GM12878 (cell line): ENCODE data around the gene RAB44. TPM values are rescaled to one million over a fixed set of nuclear protein-coding genes. Genes with fewer than 3 reads are reported as not detected.

Experiments
- ATAC-seq: fragments of 200-7000 bp; cut with Tn5 transposase; 3 replicates; pipeline ENCODE4 v1.9.1; 2020; ENCODE audit warnings: mild to moderate bottlenecking, moderate library complexity
- BruUV-seq: library from RNA; stranded (reverse); fragments of 400-500 nt; replicated peaks from 2 replicates; lab custom pipeline; 2021; lab: Mats Ljungman, UMichigan
- CTCF ChIA-PET: fragments of 300-600 bp; sonication (Branson Sonifier 250); formaldehyde crosslinking; extraction: SDS; loops from one replicate; lab custom pipeline; 2021; ENCODE audit warnings: inconsistent platforms; lab: Yijun Ruan, JAX
- POLR2A ChIA-PET: fragments of 350-600 bp; formaldehyde crosslinking; extraction: SDS; loops from one replicate; lab custom pipeline; 2021; ENCODE audit warnings: inconsistent platforms; lab: Charles Lee
- RAD21 ChIA-PET: fragments of 300-600 bp; sonication (Branson Sonifier 250); formaldehyde crosslinking; loops from one replicate; lab custom pipeline; 2023; ENCODE audit warnings: antibody characterized with exemption; ENCODE audit not compliant: unreplicated experiment; lab: Charles Lee
- SMC1A ChIA-PET: fragments of 300-600 bp; sonication (Branson Sonifier 250); formaldehyde crosslinking; loops from one replicate; lab custom pipeline; 2023; ENCODE audit not compliant: unreplicated experiment, uncharacterized antibody; lab: Charles Lee
- DNase-seq: peaks from one replicate; pipeline ENCODE4 v3.0.0-alpha.2; 2011; ENCODE audit warnings: low read depth, low spot score
- FAIRE-seq: peaks from 3 replicates; lab custom pipeline; 2011; peaks lifted over from hg19 to GRCh38; lab: Jason Lieb, UNC
- H2AFZ ChIP-seq: 2 replicates; pipeline ENCODE4 v1.6.0; 2011; ENCODE audit warnings: low read depth, low read length, control low read depth; ENCODE audit not compliant: control insufficient read depth
- H3K27ac ChIP-seq: 2 replicates; pipeline ENCODE4 v1.5.1; 2011; ENCODE audit warnings: control low read depth; ENCODE audit not compliant: control insufficient read depth, insufficient read depth
- H3K27me3 ChIP-seq, 2 experiments: replicated peaks in 1 of 2; 2 replicates each; pipeline versions ENCODE4 v1.6.0 to v1.6.1; 2011; ENCODE audit warnings: low read length in 1 of 2; ENCODE audit not compliant: control insufficient read depth in 2 of 2, insufficient read depth in 2 of 2
- H3K36me3 ChIP-seq, 2 experiments: 2 replicates each; pipeline ENCODE4 v1.5.1; 2011; ENCODE audit warnings: low read length in 1 of 2; ENCODE audit not compliant: control insufficient read depth in 2 of 2, insufficient read depth in 2 of 2
- H3K4me1 ChIP-seq: 2 replicates; pipeline ENCODE4 v1.6.1; 2011; ENCODE audit warnings: mild to moderate bottlenecking, low read length, moderate library complexity, mixed read lengths; ENCODE audit not compliant: control insufficient read depth, insufficient read depth
- H3K4me2 ChIP-seq: 2 replicates; pipeline ENCODE4 v1.6.0; 2011; ENCODE audit warnings: control low read depth; ENCODE audit not compliant: control insufficient read depth, insufficient read depth
- H3K4me3 ChIP-seq: fragments of 200-600 bp; sonication (generic); 2 replicates; pipeline ENCODE4 v1.5.1; 2016
- H3K79me2 ChIP-seq: 2 replicates; pipeline ENCODE4 v1.6.0; 2011; ENCODE audit warnings: low read length; ENCODE audit not compliant: control insufficient read depth, insufficient read depth
- H3K9ac ChIP-seq: 2 replicates; pipeline ENCODE4 v1.8.0; 2011; ENCODE audit warnings: low read length, control low read depth, mixed read lengths; ENCODE audit not compliant: control insufficient read depth, insufficient read depth
- H3K9me3 ChIP-seq: replicated peaks from 3 replicates; pipeline ENCODE4 v1.5.1; 2011; ENCODE audit warnings: mild to moderate bottlenecking, low read length; ENCODE audit not compliant: control insufficient read depth, insufficient read depth
- H4K20me1 ChIP-seq: 2 replicates; pipeline ENCODE4 v1.6.0; 2011; ENCODE audit not compliant: control insufficient read depth, insufficient read depth
- MEF2A ChIP-seq: IDR thresholded peaks from 2 replicates; pipeline ENCODE4 v1.6.1; 2011; ENCODE audit warnings: low read depth, mild to moderate bottlenecking, low read length, moderate library complexity; ENCODE audit not compliant: insufficient read depth
- POU2F2 ChIP-seq: IDR thresholded peaks from 3 replicates; pipeline ENCODE4 v1.6.1; 2011; ENCODE audit warnings: low read depth, mild to moderate bottlenecking, low read length, borderline replicate concordance
- RAD51 ChIP-seq: fragments of 450-650 bp; IDR thresholded peaks from 2 replicates; pipeline ENCODE4 v1.6.1; 2016; ENCODE audit warnings: moderate library complexity, mild to moderate bottlenecking, inconsistent platforms
- SRF ChIP-seq, 2 experiments: IDR thresholded peaks; 2 replicates each; pipeline ENCODE4 v1.6.1; 2011; ENCODE audit warnings: low read depth in 2 of 2, low read length in 2 of 2, mild to moderate bottlenecking in 1 of 2, moderate library complexity in 1 of 2
- TCF3 ChIP-seq: IDR thresholded peaks from 2 replicates; pipeline ENCODE4 v1.6.1; 2012; ENCODE audit warnings: low read depth, mild to moderate bottlenecking, low read length, borderline replicate concordance; ENCODE audit not compliant: insufficient read depth
- ZNF274 ChIP-seq: IDR thresholded peaks from one replicate; pipeline ENCODE4 v1.8.0; 2011; ENCODE audit not compliant: insufficient read length, insufficient read depth
- WGBS: methylation state at CpG from one replicate; pipeline ENCODE4 v1.1.6; 2016; ENCODE audit warnings: low lambda C conversion rate; ENCODE audit not compliant: insufficient replicate concordance, insufficient coverage; ENCODE audit errors: missing lambda C conversion rate; 5-methylcytosine and 5-hydroxymethylcytosine counted together
- in situ Hi-C: fragments of 300-500 bp; cut with MboI; formaldehyde crosslinking; loops from 9 replicates; pipeline ENCODE4 v1.14.3; 2018; ENCODE audit warnings: mixed read lengths
- intact Hi-C: fragments of 100-400 bp; cut with micrococcal nuclease; formaldehyde crosslinking; loops from one replicate; pipeline ENCODE4 v1.14.2; 2022; ENCODE audit not compliant: unreplicated experiment
- polyA plus RNA-seq, 11 experiments: library from polyadenylated mRNA; depleted of rRNA in 4 of 11; unstranded in 6 of 11; stranded (reverse) in 5 of 11; fragments of >200 nt; fragmentation: Nextera tagmentation in 4 of 11; fragmentation: Illumina TruSeq in 1 of 11; extraction: Ambion mirVana in 4 of 11; extraction: Trizol in 1 of 11; gene quantifications; 1 replicate in 1 of 11; 2 replicates in 10 of 11; pipeline versions ENCODE4 v1.2.1 to v1.2.3, GENCODE V29; 2011 to 2016; ENCODE audit warnings: inconsistent platforms in 2 of 11, missing spikeins in 2 of 11, low read depth in 1 of 11
- total RNA-seq, 4 experiments: library from RNA; depleted of rRNA in 3 of 4; stranded (reverse); fragments of >200 nt in 3 of 4; fragmentation: Illumina TruSeq in 1 of 4; extraction: Trizol in 1 of 4; gene quantifications; 2 replicates each; pipeline versions ENCODE4 v1.2.1 to v1.2.3, GENCODE V29; 2013 to 2021
- TF ChIP-seq, protein P1 (sequence below): IDR thresholded peaks from 2 replicates; pipeline ENCODE4 v1.6.1; 2012; ENCODE audit warnings: improper control_type of control experiment, low read depth, low read length; ENCODE audit not compliant: insufficient replicate concordance
- TF ChIP-seq, protein P2 (sequence below): fragments of 450-650 bp; IDR thresholded peaks from 2 replicates; pipeline ENCODE4 v1.6.1; 2017; ENCODE audit warnings: mild to moderate bottlenecking
- TF ChIP-seq, protein P3 (sequence below): fragments of 450-650 bp; IDR thresholded peaks from 2 replicates; pipeline ENCODE4 v1.6.1; 2017; ENCODE audit warnings: low read depth, mild to moderate bottlenecking, moderate library complexity
- TF ChIP-seq, protein P4 (sequence below), 3 experiments: IDR thresholded peaks in 2 of 3; conservative IDR thresholded peaks in 1 of 3; 2 replicates each; pipeline ENCODE4 v1.5.1; 2011; ENCODE audit warnings: low read depth in 3 of 3, low read length in 3 of 3, mild to moderate bottlenecking in 3 of 3, control low read depth in 2 of 3, moderate library complexity in 2 of 3, inconsistent platforms in 1 of 3, mixed read lengths in 1 of 3; ENCODE audit not compliant: control insufficient read depth in 2 of 3, insufficient read depth in 1 of 3; ENCODE audit errors: extremely low read depth in 1 of 3

The RAB44 gene
- total and polyA plus RNA-seq, 10 of the 15 experiments (the other 5 are each of a cell fraction or from before 2014, with no cell fraction given): 0.01 to 0.08 (median 0.05) TPM; not detected in 2

DNA sequence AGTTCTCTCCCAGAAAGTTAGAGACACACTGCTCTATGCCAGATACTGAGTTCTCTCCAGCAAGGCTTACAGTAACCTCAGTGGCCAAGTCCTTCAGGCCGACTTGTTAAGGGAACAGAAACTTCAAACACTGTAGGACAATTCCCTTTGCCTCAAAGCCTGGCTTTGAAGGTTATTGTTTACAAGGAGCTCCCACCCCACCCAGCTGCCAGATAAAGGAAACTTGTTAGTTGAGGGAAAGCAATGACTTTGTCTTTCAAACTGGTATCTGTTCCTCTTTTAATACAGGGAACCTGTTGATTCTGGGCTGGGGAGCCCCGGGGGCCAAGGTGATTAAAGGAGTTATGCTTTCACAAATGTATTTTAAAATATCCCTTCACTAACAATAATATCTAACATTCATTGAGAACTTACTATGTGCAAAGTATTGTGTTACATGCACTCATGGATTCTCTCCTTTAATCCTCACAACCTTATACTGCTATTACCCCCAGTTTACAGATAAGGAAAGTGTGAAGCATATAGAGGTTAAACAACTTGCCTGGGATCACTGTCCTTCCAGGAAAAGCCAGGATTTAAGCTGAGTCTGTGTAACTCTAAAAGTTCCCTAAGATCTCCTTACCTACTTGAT, 46.7 kb upstream of the RAB44 start:
- no peak overlapping the region for H3K4me3 ChIP-seq
- DNase-seq (peak; percentile 69), FAIRE-seq (peak; percentile 72), ATAC-seq (peak; percentile 95)
- H3K36me3 ChIP-seq: no peaks in the 10 kb centered on the region
- no peaks in the 10 kb centered on the region for H3K79me2 ChIP-seq
- H3K4me1 ChIP-seq: peaks cover 42% of the 10 kb centered on the region
- no peak overlapping the region for H2AFZ ChIP-seq
- peak overlapping the region; percentile 48 for H3K4me2 ChIP-seq
- POLR2A ChIA-PET: interaction anchor here (1.0 to 11.8 kb wide), 10 partner anchors 8 to 103 kb away, joined by 3 to 104 read pairs (median 4); partner anchors contain the start of gene CDKN1A
- H3K27ac ChIP-seq: peak overlapping the region; percentile 52
- 0% methylated on average over 2 of the region's 2 CpGs for WGBS
- intact Hi-C loops (loop anchor here (2.0 kb wide), 1 partner anchor 22 kb away; no protein-coding TSS in a partner anchor), in situ Hi-C loops (no loop called here)
- no peaks in the 10 kb centered on the region; the same call in 2 of the 3 replicates for H3K9me3 ChIP-seq
- H4K20me1 ChIP-seq: no peaks in the 10 kb centered on the region
- RAD21 ChIA-PET: interaction anchor here (0.6 to 5.1 kb wide), 12 partner anchors 8 to 108 kb away, joined by 3 to 45 read pairs (median 7); partner anchors contain the start of gene CDKN1A
- H3K9ac ChIP-seq: peak overlapping the region; percentile 19; the same call in 1 of the 2 replicates
- CTCF ChIA-PET: interaction anchor here (0.7 to 5.9 kb wide), 15 partner anchors 9 to 108 kb away, joined by 3 to 27 read pairs (median 7); partner anchors contain the start of gene CDKN1A
- H3K27me3 ChIP-seq: no peaks in the 10 kb centered on the region
- SMC1A ChIA-PET: interaction anchor here (0.6 to 16.7 kb wide), 13 partner anchors 8 to 110 kb away, joined by 3 to 240 read pairs (median 6); partner anchors contain the start of gene CDKN1A
- no TSS peak for BruUV-seq
- TF ChIP-seq SRF (IDR thresholded peaks at IDR 0.05; ENCODE audit: low read depth in 2 of 2, low read length in 2 of 2): 0 out of 4 replicates have a peak, but pooled peaks of 1 of the 2 experiments have one; percentile 17
- TF ChIP-seq, protein P1, sequence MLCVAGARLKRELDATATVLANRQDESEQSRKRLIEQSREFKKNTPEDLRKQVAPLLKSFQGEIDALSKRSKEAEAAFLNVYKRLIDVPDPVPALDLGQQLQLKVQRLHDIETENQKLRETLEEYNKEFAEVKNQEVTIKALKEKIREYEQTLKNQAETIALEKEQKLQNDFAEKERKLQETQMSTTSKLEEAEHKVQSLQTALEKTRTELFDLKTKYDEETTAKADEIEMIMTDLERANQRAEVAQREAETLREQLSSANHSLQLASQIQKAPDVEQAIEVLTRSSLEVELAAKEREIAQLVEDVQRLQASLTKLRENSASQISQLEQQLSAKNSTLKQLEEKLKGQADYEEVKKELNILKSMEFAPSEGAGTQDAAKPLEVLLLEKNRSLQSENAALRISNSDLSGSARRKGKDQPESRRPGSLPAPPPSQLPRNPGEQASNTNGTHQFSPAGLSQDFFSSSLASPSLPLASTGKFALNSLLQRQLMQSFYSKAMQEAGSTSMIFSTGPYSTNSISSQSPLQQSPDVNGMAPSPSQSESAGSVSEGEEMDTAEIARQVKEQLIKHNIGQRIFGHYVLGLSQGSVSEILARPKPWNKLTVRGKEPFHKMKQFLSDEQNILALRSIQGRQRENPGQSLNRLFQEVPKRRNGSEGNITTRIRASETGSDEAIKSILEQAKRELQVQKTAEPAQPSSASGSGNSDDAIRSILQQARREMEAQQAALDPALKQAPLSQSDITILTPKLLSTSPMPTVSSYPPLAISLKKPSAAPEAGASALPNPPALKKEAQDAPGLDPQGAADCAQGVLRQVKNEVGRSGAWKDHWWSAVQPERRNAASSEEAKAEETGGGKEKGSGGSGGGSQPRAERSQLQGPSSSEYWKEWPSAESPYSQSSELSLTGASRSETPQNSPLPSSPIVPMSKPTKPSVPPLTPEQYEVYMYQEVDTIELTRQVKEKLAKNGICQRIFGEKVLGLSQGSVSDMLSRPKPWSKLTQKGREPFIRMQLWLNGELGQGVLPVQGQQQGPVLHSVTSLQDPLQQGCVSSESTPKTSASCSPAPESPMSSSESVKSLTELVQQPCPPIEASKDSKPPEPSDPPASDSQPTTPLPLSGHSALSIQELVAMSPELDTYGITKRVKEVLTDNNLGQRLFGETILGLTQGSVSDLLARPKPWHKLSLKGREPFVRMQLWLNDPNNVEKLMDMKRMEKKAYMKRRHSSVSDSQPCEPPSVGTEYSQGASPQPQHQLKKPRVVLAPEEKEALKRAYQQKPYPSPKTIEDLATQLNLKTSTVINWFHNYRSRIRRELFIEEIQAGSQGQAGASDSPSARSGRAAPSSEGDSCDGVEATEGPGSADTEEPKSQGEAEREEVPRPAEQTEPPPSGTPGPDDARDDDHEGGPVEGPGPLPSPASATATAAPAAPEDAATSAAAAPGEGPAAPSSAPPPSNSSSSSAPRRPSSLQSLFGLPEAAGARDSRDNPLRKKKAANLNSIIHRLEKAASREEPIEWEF: peak; percentile 30
- TF ChIP-seq, protein P2, sequence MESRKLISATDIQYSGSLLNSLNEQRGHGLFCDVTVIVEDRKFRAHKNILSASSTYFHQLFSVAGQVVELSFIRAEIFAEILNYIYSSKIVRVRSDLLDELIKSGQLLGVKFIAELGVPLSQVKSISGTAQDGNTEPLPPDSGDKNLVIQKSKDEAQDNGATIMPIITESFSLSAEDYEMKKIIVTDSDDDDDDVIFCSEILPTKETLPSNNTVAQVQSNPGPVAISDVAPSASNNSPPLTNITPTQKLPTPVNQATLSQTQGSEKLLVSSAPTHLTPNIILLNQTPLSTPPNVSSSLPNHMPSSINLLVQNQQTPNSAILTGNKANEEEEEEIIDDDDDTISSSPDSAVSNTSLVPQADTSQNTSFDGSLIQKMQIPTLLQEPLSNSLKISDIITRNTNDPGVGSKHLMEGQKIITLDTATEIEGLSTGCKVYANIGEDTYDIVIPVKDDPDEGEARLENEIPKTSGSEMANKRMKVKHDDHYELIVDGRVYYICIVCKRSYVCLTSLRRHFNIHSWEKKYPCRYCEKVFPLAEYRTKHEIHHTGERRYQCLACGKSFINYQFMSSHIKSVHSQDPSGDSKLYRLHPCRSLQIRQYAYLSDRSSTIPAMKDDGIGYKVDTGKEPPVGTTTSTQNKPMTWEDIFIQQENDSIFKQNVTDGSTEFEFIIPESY: no peak
- no peak for TF ChIP-seq POU2F2
- TF ChIP-seq RAD51: no peak
- TF ChIP-seq, protein P3, sequence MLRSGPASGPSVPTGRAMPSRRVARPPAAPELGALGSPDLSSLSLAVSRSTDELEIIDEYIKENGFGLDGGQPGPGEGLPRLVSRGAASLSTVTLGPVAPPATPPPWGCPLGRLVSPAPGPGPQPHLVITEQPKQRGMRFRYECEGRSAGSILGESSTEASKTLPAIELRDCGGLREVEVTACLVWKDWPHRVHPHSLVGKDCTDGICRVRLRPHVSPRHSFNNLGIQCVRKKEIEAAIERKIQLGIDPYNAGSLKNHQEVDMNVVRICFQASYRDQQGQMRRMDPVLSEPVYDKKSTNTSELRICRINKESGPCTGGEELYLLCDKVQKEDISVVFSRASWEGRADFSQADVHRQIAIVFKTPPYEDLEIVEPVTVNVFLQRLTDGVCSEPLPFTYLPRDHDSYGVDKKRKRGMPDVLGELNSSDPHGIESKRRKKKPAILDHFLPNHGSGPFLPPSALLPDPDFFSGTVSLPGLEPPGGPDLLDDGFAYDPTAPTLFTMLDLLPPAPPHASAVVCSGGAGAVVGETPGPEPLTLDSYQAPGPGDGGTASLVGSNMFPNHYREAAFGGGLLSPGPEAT: peak; percentile 98
- TF ChIP-seq, protein P4, sequence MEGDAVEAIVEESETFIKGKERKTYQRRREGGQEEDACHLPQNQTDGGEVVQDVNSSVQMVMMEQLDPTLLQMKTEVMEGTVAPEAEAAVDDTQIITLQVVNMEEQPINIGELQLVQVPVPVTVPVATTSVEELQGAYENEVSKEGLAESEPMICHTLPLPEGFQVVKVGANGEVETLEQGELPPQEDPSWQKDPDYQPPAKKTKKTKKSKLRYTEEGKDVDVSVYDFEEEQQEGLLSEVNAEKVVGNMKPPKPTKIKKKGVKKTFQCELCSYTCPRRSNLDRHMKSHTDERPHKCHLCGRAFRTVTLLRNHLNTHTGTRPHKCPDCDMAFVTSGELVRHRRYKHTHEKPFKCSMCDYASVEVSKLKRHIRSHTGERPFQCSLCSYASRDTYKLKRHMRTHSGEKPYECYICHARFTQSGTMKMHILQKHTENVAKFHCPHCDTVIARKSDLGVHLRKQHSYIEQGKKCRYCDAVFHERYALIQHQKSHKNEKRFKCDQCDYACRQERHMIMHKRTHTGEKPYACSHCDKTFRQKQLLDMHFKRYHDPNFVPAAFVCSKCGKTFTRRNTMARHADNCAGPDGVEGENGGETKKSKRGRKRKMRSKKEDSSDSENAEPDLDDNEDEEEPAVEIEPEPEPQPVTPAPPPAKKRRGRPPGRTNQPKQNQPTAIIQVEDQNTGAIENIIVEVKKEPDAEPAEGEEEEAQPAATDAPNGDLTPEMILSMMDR (IDR thresholded peaks at IDR 0.05 in 2 of 3, conservative IDR thresholded peaks at IDR 0.05 in 1 of 3; ENCODE audit: control insufficient read depth in 2 of 3, extremely low read depth in 1 of 3, insufficient read depth in 1 of 3, low read depth in 3 of 3, low read length in 3 of 3): peak in 1 of 3 experiments; percentile 31; a peak in 1 of 6 replicates
- TF ChIP-seq MEF2A: peak; percentile 56; the same call in 1 of the 2 replicates
- TF ChIP-seq TCF3: no peak
- no peak for TF ChIP-seq ZNF274
